HG03066 (cell line): Measurements from ENCODE around the gene MCL1.

Source experiments
- ATAC-seq: cut with Tn5 transposase; IDR thresholded peaks from one replicate; pipeline ENCODE4 v1.9.1; 2021; ENCODE audit warnings: low read depth; ENCODE audit not compliant: unreplicated experiment

Gene MCL1

DNA sequence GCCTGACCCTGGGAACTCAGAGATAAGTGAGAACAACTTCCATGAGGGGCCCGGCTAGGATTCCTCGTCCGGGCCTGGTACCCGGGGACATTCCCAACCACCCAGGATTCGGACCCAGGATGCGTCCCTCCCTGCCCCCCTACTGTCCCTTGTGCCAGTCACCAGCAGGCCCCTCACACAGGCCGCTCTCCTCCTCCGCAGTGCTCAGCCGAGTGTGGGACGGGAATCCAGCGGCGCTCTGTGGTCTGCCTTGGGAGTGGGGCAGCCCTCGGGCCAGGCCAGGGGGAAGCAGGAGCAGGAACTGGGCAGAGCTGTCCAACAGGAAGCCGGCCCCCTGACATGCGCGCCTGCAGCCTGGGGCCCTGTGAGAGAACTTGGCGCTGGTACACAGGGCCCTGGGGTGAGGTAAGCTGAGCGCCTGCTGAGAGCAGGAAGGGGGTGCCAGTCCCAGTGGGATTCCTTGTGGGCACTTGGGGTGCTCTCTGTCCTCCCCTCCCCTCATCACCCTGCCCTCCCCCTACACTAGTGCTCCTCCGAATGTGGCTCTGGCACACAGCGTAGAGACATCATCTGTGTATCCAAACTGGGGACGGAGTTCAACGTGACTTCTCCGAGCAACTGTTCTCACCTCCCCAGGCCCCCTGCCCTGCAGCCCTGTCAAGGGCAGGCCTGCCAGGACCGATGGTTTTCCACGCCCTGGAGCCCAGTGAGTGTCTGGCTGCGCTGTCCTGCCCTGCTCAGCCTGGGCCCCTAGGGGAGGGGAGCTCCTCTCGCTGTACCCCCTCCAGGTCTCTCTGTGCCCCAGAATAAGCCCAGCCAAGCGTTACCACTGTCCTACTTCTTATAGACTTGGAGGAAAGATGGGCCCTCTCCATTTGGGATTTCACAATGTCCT is 20.4 kb downstream of the MCL1 start:
- ATAC-seq = no peak

DNA sequence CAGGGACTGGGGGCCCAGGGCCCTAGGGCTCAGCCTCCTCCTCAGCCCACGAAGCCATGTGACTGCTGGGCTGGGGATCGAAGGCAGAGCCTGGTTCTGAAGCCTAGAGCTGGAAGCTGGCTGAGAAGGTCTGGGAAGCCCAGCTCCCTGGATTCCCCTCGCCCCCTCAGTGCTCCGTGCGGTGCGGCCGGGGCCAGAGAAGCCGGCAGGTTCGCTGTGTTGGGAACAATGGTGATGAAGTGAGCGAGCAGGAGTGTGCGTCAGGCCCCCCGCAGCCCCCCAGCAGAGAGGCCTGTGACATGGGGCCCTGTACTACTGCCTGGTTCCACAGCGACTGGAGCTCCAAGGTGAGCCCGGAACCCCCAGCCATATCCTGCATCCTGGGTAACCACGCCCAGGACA is 21.1 kb downstream of the MCL1 start:
- ATAC-seq = no peak

DNA sequence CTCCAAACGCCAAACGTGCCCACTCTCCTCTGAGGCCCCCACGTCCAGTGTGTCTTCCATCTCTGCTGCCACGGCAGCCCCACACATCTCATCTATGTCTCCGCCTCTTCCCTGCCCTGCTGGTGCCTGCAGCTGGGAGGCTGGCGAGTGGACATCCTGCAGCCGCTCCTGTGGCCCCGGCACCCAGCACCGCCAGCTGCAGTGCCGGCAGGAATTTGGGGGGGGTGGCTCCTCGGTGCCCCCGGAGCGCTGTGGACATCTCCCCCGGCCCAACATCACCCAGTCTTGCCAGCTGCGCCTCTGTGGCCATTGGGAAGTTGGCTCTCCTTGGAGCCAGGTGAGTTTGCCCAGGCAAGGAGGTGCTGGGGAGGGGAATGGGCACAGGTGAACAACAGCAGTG is 21.6 kb downstream of the MCL1 start:
- no peak for ATAC-seq

DNA sequence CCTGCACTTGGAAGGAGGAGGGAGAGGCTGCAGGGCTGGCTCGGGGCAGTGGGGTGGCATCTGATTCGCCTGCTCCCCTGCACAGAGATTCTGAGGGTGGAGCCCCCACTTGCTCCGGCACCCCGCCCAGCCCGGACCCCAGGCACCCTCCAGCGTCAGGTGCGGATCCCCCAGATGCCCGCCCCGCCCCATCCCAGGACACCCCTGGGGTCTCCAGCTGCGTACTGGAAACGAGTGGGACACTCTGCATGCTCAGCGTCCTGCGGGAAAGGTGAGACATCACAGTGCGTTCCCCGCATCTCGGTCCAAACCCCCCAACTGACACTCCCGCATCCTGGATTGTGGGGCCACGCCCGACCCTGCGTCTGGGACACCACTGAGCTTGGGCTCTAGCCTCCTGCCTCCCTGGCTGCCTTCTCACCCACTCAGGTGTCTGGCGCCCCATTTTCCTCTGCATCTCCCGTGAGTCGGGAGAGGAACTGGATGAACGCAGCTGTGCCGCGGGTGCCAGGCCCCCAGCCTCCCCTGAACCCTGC is 22.3 kb downstream of the MCL1 start:
- ATAC-seq = no peak

DNA sequence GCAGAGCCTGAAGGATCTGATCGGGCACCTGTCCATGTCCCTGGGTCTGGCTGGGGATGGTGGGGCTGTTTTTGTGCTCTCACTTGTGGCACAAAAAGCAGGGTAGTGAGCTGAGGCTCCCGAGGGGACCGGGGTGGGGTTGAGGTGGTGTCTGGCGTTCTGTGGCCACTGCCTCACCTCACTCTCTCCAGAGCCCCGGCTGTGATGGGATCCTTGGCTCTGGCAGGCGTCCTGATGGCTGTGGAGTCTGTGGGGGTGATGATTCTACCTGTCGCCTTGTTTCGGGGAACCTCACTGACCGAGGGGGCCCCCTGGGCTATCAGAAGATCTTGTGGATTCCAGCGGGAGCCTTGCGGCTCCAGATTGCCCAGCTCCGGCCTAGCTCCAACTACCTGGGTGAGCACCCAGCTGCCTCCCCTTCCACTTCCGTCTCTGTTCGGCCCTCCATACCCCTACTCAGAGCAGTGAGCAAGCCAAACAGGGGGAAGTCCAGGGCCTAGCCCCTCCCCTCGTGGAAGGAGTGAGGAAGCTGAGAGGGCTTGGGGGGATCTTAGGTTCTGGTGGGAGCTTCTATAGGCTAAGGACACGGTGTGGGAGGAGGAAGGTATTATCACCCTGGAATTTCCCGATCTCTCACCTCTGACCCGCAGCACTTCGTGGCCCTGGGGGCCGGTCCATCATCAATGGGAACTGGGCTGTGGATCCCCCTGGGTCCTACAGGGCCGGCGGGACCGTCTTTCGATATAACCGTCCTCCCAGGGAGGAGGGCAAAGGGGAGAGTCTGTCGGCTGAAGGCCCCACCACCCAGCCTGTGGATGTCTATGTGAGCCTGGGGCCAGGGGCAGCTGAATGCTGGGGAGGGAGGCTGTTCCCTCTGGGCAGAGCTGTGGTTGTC is 23.2 kb downstream of the MCL1 start:
- ATAC-seq = no peak

DNA sequence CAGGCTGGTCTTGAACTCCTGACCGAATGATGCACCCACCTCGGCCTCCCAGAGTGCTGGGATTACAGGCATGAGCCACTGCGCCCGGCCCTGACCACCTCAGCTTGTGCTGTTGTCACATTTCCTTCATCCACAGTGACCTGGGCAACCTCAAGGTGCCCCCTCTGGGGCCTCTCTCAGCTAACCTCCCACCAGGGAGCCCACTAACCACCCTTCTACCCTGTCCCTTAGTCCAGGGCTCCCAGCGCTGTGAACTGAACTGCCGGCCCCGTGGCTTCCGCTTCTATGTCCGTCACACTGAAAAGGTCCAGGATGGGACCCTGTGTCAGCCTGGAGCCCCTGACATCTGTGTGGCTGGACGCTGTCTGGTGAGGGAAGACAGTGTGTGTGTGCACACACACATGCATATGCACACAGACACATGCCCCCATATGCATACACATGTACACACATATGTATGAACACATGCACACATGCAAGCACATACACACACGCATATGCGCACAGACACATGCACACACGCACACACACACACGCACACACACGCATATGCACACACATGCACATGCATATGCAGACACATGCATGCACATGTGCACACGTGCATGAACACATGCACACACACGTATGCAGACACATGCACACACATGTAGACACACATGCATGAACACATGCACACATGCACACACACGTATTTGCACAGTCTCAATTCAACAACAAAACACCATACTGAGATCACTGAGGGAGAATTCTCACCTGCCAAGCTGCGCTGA is 24.0 kb downstream of the MCL1 start:
- no peak for ATAC-seq

DNA sequence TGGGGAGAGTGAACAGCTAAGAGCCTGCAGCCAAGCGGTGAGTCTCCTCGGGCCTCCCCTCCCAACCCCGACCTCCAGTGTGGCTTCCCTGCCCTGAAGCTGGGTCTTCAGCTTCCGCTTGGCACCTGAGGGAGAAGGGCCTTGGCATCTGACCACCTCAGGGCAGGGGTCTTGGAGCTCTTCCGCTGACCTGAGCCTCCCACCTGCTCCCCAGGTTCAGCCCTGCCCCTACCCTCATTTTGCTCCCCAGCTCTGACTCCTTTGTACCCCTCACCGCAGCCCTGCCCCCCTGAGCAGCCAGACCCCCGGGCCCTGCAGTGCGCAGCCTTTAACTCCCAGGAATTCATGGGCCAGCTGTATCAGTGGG is 25.3 kb downstream of the MCL1 start:
- no peak for ATAC-seq

DNA sequence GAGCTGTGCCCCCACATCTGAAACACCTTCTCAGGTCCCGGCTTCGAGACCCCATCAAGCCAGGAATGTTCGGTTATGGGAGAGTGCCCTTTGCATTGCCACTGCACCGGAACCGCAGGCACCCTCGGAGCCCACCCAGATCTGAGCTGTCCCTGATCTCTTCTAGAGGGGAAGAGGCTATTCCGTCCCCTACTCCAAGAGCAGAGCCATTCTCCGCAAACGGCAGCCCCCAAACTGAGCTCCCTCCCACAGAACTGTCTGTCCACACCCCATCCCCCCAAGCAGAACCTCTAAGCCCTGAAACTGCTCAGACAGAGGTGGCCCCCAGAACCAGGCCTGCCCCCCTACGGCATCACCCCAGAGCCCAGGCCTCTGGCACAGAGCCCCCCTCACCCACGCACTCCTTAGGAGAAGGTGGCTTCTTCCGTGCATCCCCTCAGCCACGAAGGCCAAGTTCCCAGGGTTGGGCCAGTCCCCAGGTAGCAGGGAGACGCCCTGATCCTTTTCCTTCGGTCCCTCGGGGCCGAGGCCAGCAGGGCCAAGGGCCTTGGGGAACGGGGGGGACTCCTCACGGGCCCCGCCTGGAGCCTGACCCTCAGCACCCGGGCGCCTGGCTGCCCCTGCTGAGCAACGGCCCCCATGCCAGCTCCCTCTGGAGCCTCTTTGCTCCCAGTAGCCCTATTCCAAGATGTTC is 25.9 kb downstream of the MCL1 start:
- no peak for ATAC-seq

DNA sequence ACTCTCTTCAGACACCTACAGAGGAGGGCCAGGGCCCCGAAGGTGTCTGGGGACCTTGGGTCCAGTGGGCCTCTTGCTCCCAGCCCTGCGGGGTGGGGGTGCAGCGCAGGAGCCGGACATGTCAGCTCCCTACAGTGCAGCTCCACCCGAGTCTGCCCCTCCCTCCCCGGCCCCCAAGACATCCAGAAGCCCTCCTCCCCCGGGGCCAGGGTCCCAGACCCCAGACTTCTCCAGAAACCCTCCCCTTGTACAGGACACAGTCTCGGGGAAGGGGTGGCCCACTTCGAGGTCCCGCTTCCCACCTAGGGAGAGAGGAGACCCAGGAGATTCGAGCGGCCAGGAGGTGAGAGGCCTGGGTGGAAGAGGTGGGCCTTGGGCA is 26.5 kb downstream of the MCL1 start:
- no peak for ATAC-seq

DNA sequence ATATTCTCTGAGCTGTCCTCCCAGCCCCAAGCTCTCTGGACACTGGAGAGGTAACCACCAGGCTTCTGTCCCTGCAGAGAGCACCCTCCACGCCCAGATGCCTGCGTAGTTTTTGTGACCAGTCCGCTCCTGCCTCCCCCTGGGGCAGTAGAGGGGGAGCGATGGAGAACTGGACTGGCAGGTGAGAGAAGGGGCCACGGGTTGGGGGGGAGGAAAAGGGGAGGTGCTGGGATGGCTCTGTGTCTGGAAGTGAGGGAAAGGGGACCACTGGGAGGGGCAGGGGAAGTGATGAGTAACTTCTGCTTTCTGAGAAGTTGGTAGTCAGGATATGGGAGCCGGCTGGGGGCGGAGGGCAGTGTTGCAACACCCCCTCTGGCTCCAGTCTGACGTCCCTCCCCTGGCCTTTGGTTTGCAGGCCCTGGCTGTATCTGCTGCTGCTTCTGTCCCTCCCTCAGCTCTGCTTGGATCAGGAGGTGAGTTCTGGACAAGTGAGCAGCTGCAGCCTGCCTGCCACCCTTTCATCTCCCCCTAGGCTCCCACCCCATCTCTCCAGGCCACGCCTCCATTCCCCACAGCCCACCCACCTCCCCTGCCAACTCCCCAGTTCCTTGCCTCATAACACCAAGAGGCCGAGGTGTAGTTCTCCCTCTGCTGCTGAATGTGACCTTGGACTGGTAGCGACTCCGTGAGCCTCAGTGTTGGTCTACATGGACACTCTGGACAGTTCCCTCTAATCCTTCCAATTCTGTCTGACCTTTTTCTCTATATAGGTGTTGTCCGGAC is 27.1 kb downstream of the MCL1 start:
- ATAC-seq = no peak

DNA sequence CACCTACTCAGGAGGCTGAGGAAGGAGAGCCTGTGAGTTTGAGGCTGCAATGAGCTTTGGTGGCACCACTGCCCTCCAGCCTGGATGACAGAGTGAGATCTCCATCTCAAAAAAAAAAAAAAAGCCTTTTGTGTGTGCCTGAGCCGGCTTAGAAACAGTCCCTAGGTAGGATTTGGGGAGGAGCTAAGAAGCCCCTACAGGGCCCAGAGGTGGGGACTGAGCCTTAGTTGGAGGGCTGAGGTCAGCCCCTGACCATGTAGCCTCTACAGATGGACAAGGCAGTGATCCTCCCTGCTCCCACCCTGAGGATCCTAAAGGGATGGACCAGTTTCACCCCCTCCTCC is 27.7 kb downstream of the MCL1 start:
- ATAC-seq = no peak

DNA sequence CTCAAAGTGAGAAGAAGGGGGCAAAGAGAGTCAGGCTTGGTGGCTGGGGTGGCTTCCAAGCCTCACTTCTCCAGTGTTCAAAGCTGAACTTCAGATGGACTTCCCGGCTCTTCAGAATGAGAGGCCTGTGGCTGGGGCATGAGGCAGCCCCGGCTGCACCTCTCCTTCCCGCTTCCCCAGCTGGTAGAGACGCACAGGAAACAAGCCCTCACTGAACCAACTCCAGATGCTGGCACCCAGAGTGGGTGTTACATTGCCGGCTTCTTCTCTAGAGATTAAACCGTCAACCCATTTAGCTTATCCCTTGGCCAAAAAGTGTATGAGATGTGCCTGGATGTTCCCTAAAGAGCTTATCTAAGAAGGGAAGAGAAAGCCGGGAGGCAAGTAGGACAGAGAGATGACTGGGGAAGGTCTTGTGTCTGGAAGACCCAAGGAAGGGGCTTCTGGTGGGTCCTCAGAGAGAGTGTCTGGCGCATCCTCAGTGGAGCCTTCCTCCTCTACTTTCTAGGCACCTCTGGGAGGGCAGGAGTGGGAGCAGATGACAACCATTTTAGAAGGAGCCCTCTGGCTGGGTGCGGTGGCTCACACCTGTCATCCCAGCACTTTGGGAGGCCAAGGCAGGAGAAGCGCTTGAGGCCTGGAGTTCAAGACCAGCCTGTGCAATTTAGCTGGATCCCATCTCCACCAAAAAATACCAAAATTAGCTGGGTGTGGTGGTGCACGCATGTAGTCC is 28.2 kb downstream of the MCL1 start:
- no peak for ATAC-seq

DNA sequence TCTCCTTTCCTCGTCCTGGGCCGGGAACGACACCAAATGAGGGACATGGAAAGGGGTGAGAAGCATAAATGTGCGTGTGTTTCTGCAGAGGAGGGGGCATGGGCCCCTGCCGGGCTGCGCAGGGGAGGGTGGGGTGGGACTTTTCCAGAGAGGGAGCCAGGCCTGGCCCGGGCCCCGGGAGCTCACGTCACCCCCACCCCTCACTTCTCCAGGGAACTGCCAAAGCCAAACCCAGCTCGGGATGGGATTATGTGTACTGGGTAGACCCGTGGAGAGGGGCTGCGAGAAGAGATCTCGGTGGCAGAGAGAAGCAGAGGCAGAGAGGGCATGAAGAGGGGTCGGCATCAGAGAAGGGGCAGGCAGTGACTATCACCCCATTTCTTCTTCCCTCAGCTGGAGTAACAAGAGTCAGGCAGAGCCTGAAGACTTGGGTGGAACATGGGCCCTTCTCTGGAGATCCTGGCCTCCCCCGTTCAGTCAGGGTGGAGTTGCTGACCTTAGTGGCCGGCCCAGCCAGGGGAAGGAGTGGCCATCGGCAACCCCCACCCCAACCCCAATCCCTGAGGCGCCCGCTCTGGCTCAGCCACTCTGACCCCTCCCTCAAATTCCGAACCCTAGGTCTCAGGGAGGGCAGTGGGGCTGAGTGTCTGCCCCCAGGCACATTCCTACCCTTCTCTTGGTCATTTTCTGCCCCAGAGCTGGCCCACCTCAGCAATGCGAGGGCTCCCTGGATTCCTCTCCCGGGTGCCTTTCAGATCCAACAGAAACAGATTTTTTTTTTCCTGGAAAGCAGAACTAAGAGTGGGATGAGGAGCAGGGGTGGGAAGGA is 29.0 kb downstream of the MCL1 start:
- no peak for ATAC-seq

DNA sequence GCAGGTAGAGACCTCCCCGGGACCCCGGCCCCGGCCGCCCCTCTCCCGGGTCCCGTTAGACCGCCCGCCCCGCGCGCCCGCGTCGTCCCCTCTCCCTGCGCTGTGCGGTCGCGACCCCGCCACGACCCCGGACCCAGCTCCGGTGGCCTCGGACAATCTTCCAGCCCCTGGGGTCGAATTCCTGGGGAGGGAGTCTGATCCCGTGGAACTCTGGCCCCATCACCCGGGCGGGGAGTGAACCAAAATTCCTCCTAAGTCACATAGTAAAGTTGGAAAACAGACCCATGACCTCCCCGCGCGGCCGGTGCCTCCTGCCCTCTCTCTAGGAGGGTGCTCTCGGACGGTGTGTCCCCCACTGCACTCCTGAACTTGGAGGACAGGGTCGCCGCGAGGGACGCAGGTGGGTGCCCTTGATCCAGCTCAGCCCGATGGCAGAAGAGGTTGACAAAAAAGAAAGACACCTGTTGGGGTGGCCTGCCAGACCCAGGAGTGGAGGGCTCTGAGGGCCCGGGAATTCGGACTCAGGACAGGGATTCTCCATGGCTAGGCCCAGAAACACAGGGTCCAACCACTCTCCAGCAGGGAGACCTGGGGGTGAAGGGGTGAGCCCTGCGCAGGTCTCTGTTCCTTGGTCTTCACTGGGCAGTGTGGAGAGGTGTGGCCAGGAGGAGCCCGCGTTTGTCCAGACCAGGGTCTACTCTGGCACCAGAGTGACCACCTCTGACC is 29.8 kb downstream of the MCL1 start:
- no peak for ATAC-seq

DNA sequence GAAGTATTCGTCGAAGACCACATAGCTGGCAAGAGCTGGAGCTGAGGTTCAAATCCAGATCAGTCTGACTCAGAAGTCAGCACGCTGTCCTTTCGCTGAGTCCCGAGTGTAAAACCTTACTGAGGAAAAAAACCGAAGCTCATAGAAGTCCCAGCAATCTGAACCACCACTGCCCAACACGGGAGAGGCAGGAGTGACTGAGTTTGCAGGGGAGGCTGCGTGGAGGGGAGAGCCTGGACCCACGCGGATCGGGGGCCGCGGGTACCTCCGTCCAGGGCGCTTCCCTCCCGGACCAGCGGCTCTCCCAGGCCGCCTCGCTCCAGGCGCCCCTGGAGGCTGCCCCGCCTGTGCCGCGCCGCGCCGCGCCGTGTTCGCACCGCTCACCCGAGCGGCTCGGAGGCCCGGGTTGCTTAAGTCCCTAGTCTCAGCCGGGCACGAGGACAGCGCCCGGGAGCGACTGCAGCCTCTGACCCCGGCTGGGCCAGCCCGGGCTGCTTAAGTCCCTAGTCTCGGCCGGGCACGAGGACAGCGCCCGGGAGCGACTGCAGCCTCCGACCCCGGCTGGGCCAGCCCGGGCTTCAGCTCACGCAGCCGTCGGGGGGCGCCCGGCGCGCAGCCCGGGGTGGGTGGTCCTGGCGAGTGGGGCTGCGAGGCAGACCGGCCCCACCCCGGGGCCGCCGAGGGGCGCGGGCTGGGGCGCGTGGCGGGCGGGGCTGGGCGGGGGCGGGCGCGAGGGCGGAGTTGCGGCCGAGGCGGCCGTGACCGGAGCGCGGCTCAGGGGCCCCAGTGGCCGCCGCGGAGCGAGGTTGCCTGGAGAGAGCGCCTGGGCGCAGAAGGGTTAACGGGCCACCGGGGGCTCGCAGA is 30.5 kb downstream of the MCL1 start, which contains the start of gene ADAMTSL4:
ADAMTSL4 (plus strand) TSS at position 777 of the 864 bp plus-strand sequence. CDS start 2,881 bp downstream, outside the sequence.
- ATAC-seq = no peak

DNA sequence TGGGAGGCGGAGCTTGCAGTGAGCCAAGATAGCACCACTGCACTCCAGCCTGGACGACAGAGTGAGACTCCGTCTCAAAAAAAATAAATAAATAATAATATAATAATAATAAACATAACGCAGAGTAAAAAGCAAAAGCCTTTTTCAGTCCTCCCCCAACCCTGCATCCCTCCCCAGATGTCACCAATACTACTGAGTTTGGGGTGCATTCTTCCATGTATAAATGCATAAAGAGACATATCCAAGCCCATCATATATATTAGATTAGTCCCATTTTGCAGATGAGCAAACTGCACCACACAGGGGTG is 31.1 kb downstream of the MCL1 start:
- ATAC-seq = no peak
